IPS-18a (cell line): ENCODE results near the gene FOXL3.

Experiments
- H3K27ac ChIP-seq: one replicate; pipeline ENCODE4 v1.5.1; 2013; ENCODE audit warnings: low read length
- H3K27me3 ChIP-seq: one replicate; pipeline ENCODE4 v1.6.1; 2013; ENCODE audit warnings: mild to moderate bottlenecking, low read length; ENCODE audit not compliant: control insufficient read depth, insufficient read depth
- H3K36me3 ChIP-seq: one replicate; pipeline ENCODE4 v1.6.1; 2013; ENCODE audit warnings: low read depth, low read length; ENCODE audit not compliant: control insufficient read depth
- H3K4me1 ChIP-seq: one replicate; pipeline ENCODE4 v1.6.1; 2013; ENCODE audit warnings: low read depth, low read length; ENCODE audit not compliant: control insufficient read depth
- H3K4me3 ChIP-seq: one replicate; pipeline ENCODE4 v1.5.1; 2013; ENCODE audit warnings: low read length
- H3K9ac ChIP-seq: one replicate; pipeline ENCODE4 v1.6.1; 2013; ENCODE audit warnings: mild to moderate bottlenecking, low read length, moderate library complexity
- H3K9me3 ChIP-seq: one replicate; pipeline ENCODE4 v1.6.1; 2013; ENCODE audit warnings: low read depth, low read length; ENCODE audit not compliant: control insufficient read depth

The FOXL3 gene

GRCh38 chr7:249989-250388 is 40.0 kb upstream of the FOXL3 start:
- Histone ChIP-seq H3K4me3 (no peak overlapping the region), H3K9me3 (no peaks in the 10 kb centered on the region), H3K9ac (no peak overlapping the region), H3K4me1 (no peaks in the 10 kb centered on the region), H3K27me3 (no peaks in the 10 kb centered on the region), H3K27ac (no peak overlapping the region), H3K36me3 (peaks cover 4% of the 10 kb centered on the region)

GRCh38 chr7:250523-250922 is 39.4 kb upstream of the FOXL3 start:
- H3K36me3 ChIP-seq, result peaks cover 4% of the 10 kb centered on the region
- no peak overlapping the region for H3K27ac ChIP-seq
- no peaks in the 10 kb centered on the region for H3K4me1 ChIP-seq
- H3K4me3 ChIP-seq, result no peak overlapping the region
- no peak overlapping the region for H3K9ac ChIP-seq
- no peaks in the 10 kb centered on the region for H3K27me3 ChIP-seq
- H3K9me3 ChIP-seq, result no peaks in the 10 kb centered on the region

DNA sequence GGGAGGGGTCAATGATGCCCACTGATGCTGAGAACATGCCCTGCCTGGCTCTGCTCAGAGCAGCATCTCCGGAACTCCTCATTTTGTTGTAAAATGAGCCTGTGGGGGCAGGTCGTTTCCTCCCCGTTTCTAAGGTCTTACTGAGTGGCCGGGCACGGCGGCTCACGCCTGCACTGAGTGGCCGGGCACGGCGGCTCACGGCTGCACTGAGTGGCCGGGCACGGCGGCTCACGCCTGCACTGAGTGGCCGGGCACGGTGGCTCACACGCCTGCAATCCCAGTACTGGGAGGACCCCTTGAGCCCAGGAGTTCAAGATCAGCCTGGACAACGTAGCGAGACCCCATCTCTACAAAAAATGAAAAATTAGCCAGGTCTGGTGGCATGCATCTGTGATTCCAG is 39.0 kb upstream of the FOXL3 start:
- Histone ChIP-seq H3K9ac (no peak overlapping the region), H3K9me3 (no peaks in the 10 kb centered on the region), H3K27me3 (no peaks in the 10 kb centered on the region), H3K27ac (no peak overlapping the region), H3K4me1 (no peaks in the 10 kb centered on the region), H3K4me3 (no peak overlapping the region), H3K36me3 (peaks cover 4% of the 10 kb centered on the region)

GRCh38 chr7:251446-252175 is 38.4 kb upstream of the FOXL3 start:
- H3K27ac ChIP-seq, result no peak overlapping the region
- H3K36me3 ChIP-seq, result peaks cover 4% of the 10 kb centered on the region
- no peaks in the 10 kb centered on the region for H3K27me3 ChIP-seq
- H3K9ac ChIP-seq, result no peak overlapping the region
- no peak overlapping the region for H3K4me3 ChIP-seq
- H3K9me3 ChIP-seq, result no peaks in the 10 kb centered on the region
- H3K4me1 ChIP-seq, result no peaks in the 10 kb centered on the region

- Histone ChIP-seq H3K36me3 (peaks cover 4% of the 10 kb centered on the region), H3K4me1 (no peaks in the 10 kb centered on the region), H3K9me3 (no peaks in the 10 kb centered on the region), H3K9ac (no peak overlapping the region), H3K27me3 (no peaks in the 10 kb centered on the region), H3K4me3 (no peak overlapping the region), H3K27ac (no peak overlapping the region)
Measured at GRCh38 chr7:252216-252965, 37.6 kb upstream of the FOXL3 start.

GRCh38 chr7:252981-253380 is 37.0 kb upstream of the FOXL3 start:
- Histone ChIP-seq H3K4me3 (no peak overlapping the region), H3K36me3 (peaks cover 4% of the 10 kb centered on the region), H3K27ac (no peak overlapping the region), H3K4me1 (no peaks in the 10 kb centered on the region), H3K9me3 (no peaks in the 10 kb centered on the region), H3K9ac (no peak overlapping the region), H3K27me3 (no peaks in the 10 kb centered on the region)

DNA sequence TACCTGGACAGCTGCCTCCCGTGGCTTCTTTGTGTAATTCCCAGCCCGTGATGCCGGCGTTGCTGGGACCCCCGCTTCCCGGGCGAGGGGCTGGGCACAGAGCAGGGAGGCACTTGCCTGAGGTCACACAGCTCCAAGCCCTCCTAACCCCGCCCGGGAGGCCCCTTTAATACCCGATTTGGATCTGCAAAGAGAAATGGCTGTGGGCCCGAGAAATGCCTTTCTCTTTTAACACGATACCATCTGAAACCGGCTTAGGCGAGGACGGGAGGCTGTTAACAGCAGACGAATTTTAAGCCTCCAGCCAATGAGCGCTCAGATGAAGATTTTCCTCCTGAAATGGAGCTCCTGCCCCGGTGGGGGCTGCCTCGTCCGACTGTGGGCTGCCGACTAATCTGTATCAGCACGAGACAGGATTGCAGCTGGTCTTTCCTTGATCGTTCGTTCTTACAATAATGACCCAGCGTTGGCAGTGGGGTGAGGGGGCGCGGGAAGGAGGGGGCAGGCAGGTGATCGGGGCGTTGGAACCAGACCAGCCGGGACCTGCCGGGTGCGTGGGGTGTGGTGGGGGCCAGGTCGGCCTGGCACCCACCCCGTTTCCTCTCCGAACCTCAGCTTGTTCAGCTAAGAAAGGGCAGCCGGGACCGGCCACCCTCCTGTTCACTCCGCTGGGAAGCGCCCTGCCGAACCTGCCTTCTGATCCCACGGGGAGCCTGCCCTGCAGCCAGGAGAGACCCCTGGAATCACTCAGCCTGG is 36.2 kb upstream of the FOXL3 start:
- Histone ChIP-seq H3K27ac (no peak overlapping the region), H3K27me3 (no peaks in the 10 kb centered on the region), H3K4me1 (no peaks in the 10 kb centered on the region), H3K9me3 (no peaks in the 10 kb centered on the region), H3K9ac (no peak overlapping the region), H3K36me3 (peaks cover 7% of the 10 kb centered on the region), H3K4me3 (no peak overlapping the region)

- no peaks in the 10 kb centered on the region for H3K9me3 ChIP-seq
- no peak overlapping the region for H3K27ac ChIP-seq
- no peaks in the 10 kb centered on the region for H3K4me1 ChIP-seq
- no peak overlapping the region for H3K4me3 ChIP-seq
- no peaks in the 10 kb centered on the region for H3K27me3 ChIP-seq
- H3K9ac ChIP-seq, result no peak overlapping the region
- H3K36me3 ChIP-seq, result peaks cover 9% of the 10 kb centered on the region
Measured at GRCh38 chr7:254337-255037, 35.5 kb upstream of the FOXL3 start.

DNA sequence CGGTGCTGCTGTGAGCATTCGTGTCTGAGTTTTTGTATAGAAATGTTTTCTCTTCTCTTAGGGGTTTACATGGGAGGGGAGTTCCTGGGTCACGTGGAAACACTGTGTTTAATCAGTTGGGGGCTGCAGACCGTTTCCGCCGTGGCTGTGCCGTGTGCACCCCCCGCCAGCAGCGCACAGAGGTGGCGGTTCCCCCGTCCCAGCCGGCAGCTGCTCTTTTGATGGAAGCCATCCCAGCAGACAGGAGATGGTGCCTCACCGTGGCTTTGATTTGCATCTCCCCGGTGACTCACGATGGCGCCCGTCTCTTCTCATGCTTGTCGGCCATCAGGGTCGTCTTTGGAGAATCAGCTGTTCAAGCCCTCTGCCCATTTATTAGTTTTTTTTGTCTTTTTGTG is 34.9 kb upstream of the FOXL3 start:
- H3K4me1 ChIP-seq, result no peaks in the 10 kb centered on the region
- H3K36me3 ChIP-seq, result peaks cover 10% of the 10 kb centered on the region
- H3K4me3 ChIP-seq, result no peak overlapping the region
- H3K9me3 ChIP-seq, result no peaks in the 10 kb centered on the region
- H3K27ac ChIP-seq, result no peak overlapping the region
- H3K27me3 ChIP-seq, result no peaks in the 10 kb centered on the region
- no peak overlapping the region for H3K9ac ChIP-seq

DNA sequence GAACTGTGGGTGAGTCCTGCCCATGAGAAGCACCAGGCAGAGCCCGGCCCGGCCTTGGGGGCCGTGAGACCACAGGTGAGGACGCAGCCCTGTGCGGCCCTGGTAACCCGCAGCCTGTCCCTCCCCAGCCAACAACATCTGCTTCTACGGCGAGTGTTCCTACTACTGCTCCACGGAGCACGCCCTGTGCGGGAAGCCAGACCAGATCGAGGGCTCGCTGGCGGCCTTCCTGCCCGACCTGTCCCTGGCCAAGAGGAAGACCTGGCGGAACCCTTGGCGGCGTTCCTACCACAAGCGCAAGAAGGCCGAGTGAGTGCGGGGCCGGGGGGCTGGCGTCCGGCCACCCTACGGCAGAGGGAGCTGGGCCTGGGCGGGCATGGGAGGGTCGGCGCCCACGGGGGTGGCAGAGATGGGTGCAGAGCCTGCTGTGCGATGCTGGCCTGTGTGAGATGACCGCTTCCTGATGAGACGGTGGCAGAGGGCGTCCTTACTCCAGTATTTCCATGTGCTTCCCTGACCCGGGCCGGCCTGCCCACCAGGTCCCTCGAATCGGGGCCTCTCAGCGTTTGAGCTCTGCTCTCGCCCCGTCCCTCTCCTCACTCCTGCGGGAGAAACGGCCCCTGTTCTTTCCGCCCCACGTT is 34.1 kb upstream of the FOXL3 start:
- H3K9ac ChIP-seq, result no peak overlapping the region
- no peak overlapping the region for H3K4me3 ChIP-seq
- peaks cover 16% of the 10 kb centered on the region for H3K36me3 ChIP-seq
- H3K4me1 ChIP-seq, result no peaks in the 10 kb centered on the region
- peaks cover 7% of the 10 kb centered on the region for H3K9me3 ChIP-seq
- no peaks in the 10 kb centered on the region for H3K27me3 ChIP-seq
- H3K27ac ChIP-seq, result no peak overlapping the region

GRCh38 chr7:256461-256940 is 33.5 kb upstream of the FOXL3 start:
- H3K4me1 ChIP-seq, result no peaks in the 10 kb centered on the region
- H3K9me3 ChIP-seq, result peaks cover 10% of the 10 kb centered on the region
- no peaks in the 10 kb centered on the region for H3K27me3 ChIP-seq
- H3K36me3 ChIP-seq, result peaks cover 15% of the 10 kb centered on the region
- no peak overlapping the region for H3K4me3 ChIP-seq
- H3K27ac ChIP-seq, result no peak overlapping the region
- no peak overlapping the region for H3K9ac ChIP-seq
